PC-3 (cell line): ENCODE results near the gene MAP2K5.

Experiments
- EZH2 ChIP-seq: fragments of 300-600 bp; sonication (generic); IDR thresholded peaks from one replicate; pipeline ENCODE4 v1.6.1; 2017; ENCODE audit warnings: antibody characterized with exemption, mild to moderate bottlenecking, low read length; ENCODE audit not compliant: unreplicated experiment
- EZH2phosphoT487 ChIP-seq: fragments of 300-600 bp; sonication (generic); IDR thresholded peaks from 2 replicates; pipeline ENCODE4 v1.6.1; 2018; ENCODE audit warnings: mild to moderate bottlenecking, antibody characterized with exemption, low read length, borderline replicate concordance
- TF ChIP-seq, protein P1 (sequence below): fragments of 300-600 bp; sonication (generic); conservative IDR thresholded peaks from 2 replicates; pipeline ENCODE4 v1.5.1; 2017; ENCODE audit warnings: antibody characterized with exemption, low read depth, mild to moderate bottlenecking, low read length

DNA sequence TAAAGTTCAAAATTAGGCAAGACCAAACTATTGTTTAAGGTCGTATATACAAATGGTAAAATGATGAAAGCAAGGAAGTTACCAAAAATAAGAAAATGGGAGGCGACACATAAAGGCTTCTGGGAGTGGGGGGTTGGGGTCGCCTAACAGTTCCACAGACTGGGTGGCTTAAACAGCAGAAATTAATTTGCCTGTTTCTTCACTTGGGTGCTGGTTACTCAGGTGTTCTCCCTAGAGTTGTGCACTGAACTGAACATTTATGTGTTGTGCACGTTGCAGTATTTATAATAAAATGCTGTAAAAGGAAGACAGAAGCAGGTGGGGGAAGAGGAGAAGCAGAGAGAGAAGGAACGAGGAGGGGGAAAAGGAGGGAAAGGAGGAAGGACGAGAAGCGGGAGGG is 307.8 kb downstream of the MAP2K5 start:
- TF ChIP-seq, protein P1, sequence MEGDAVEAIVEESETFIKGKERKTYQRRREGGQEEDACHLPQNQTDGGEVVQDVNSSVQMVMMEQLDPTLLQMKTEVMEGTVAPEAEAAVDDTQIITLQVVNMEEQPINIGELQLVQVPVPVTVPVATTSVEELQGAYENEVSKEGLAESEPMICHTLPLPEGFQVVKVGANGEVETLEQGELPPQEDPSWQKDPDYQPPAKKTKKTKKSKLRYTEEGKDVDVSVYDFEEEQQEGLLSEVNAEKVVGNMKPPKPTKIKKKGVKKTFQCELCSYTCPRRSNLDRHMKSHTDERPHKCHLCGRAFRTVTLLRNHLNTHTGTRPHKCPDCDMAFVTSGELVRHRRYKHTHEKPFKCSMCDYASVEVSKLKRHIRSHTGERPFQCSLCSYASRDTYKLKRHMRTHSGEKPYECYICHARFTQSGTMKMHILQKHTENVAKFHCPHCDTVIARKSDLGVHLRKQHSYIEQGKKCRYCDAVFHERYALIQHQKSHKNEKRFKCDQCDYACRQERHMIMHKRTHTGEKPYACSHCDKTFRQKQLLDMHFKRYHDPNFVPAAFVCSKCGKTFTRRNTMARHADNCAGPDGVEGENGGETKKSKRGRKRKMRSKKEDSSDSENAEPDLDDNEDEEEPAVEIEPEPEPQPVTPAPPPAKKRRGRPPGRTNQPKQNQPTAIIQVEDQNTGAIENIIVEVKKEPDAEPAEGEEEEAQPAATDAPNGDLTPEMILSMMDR: no peak
- TF ChIP-seq EZH2 (no peak), EZH2phosphoT487 (no peak)
